H1 (cell line): ENCODE data around the gene LDLRAD4. TPM values are rescaled to one million over a fixed set of nuclear protein-coding genes. Genes with fewer than 3 reads are reported as not detected.

Experiments
- CTCF ChIA-PET: fragments of 300-600 bp; sonication (Branson Sonifier 250); formaldehyde crosslinking; loops from one replicate; lab custom pipeline; 2021; ENCODE audit not compliant: partially characterized antibody; lab: Charles Lee
- POLR2A ChIA-PET: fragments of 300-600 bp; sonication (Branson Sonifier 250); formaldehyde crosslinking; loops from one replicate; lab custom pipeline; 2021; ENCODE audit warnings: inconsistent platforms; ENCODE audit not compliant: partially characterized antibody; lab: Charles Lee
- DNase-seq, 2 experiments: peaks; one replicate each; pipeline versions ENCODE4 v3.0.0 to v3.0.0-alpha.2; 2010 to 2022; ENCODE audit warnings: low spot score in 2 of 2, low read depth in 1 of 2, mixed read lengths in 1 of 2
- FAIRE-seq: peaks from 2 replicates; lab custom pipeline; 2011; peaks lifted over from hg19 to GRCh38; lab: Jason Lieb, UNC
- H2AFZ ChIP-seq: 2 replicates; pipeline ENCODE4 v1.8.1; 2012; ENCODE audit warnings: low read length, inconsistent platforms
- H2AK5ac ChIP-seq: 2 replicates; pipeline ENCODE4 v1.6.1; 2013; ENCODE audit warnings: low read depth, low read length
- H2BK120ac ChIP-seq: replicated peaks from 2 replicates; pipeline ENCODE3; 2013; ENCODE audit warnings: low read depth, low read length, inconsistent platforms
- H2BK12ac ChIP-seq: 2 replicates; pipeline ENCODE4 v1.6.1; 2013; ENCODE audit warnings: low read depth, low read length
- H2BK15ac ChIP-seq: 2 replicates; pipeline ENCODE4 v1.6.1; 2013; ENCODE audit warnings: low read length
- H2BK20ac ChIP-seq: 2 replicates; pipeline ENCODE4 v1.6.1; 2013; ENCODE audit warnings: low read length
- H2BK5ac ChIP-seq: 2 replicates; pipeline ENCODE4 v1.6.1; 2013; ENCODE audit warnings: low read depth, low read length
- H3K14ac ChIP-seq: 2 replicates; pipeline ENCODE4 v1.6.1; 2013; ENCODE audit warnings: inconsistent platforms; ENCODE audit not compliant: insufficient read length
- H3K18ac ChIP-seq: 2 replicates; pipeline ENCODE4 v1.6.1; 2013; ENCODE audit warnings: low read length; ENCODE audit errors: extremely low read depth
- H3K23ac ChIP-seq: 2 replicates; pipeline ENCODE4 v1.6.1; 2013; ENCODE audit warnings: inconsistent platforms; ENCODE audit not compliant: insufficient read length
- H3K23me2 ChIP-seq: 2 replicates; pipeline ENCODE4 v1.6.1; 2013; ENCODE audit warnings: low read depth, low read length
- H3K27ac ChIP-seq: 2 replicates; pipeline ENCODE4 v1.6.1; 2011; ENCODE audit warnings: low read depth, low read length, inconsistent platforms
- H3K27me3 ChIP-seq, 4 experiments: replicated peaks in 1 of 4; 1 replicate in 1 of 4; 2 replicates in 3 of 4; pipeline versions ENCODE4 v1.6.1 to v1.8.1; 2011 to 2013; ENCODE audit warnings: low read length in 3 of 4, mild to moderate bottlenecking in 3 of 4, inconsistent platforms in 2 of 4, mixed read lengths in 2 of 4, moderate library complexity in 1 of 4; ENCODE audit not compliant: control insufficient read depth in 3 of 4, insufficient read depth in 3 of 4; ENCODE audit errors: extremely low read depth in 1 of 4
- H3K36me3 ChIP-seq, 4 experiments: 2 replicates each; pipeline versions ENCODE4 v1.6.1 to v1.8.1; 2011 to 2013; ENCODE audit warnings: mild to moderate bottlenecking in 4 of 4, low read length in 3 of 4, moderate library complexity in 2 of 4, control low read depth in 1 of 4, inconsistent platforms in 1 of 4; ENCODE audit not compliant: insufficient read depth in 4 of 4, control insufficient read depth in 2 of 4
- H3K4ac ChIP-seq: replicated peaks from 2 replicates; pipeline ENCODE3; 2013; ENCODE audit warnings: low read length, low read depth, mixed read lengths, inconsistent platforms; ENCODE audit not compliant: insufficient read length
- H3K4me1 ChIP-seq, 4 experiments: replicated peaks in 1 of 4; 1 replicate in 1 of 4; 2 replicates in 3 of 4; pipeline versions ENCODE4 v1.6.1 to v1.8.1; 2011 to 2013; ENCODE audit warnings: low read length in 3 of 4, inconsistent platforms in 2 of 4, mixed read lengths in 1 of 4; ENCODE audit not compliant: insufficient read depth in 4 of 4, control insufficient read depth in 3 of 4
- H3K4me2 ChIP-seq, 2 experiments: 2 replicates each; pipeline versions ENCODE4 v1.6.1 to v1.8.1; 2011 to 2013; ENCODE audit warnings: low read depth in 2 of 2, low read length in 2 of 2, control low read depth in 1 of 2, inconsistent platforms in 1 of 2, mild to moderate bottlenecking in 1 of 2; ENCODE audit not compliant: insufficient read depth in 1 of 2
- H3K4me3 ChIP-seq, 4 experiments: fragments of 200-600, 300-600 bp in 1 of 4; sonication (generic), shearing (Covaris generic), sonication (Bioruptor Twin) in 1 of 4; 2 replicates each; pipeline versions ENCODE4 v1.5.1 to v1.8.1; 2011 to 2016; ENCODE audit warnings: low read length in 4 of 4, low read depth in 3 of 4, control low read depth in 2 of 4, inconsistent platforms in 2 of 4, mild to moderate bottlenecking in 2 of 4, mixed read lengths in 1 of 4, moderate library complexity in 1 of 4; ENCODE audit not compliant: insufficient read depth in 2 of 4; ENCODE audit errors: extremely low read depth in 1 of 4
- H3K56ac ChIP-seq: replicated peaks from 2 replicates; pipeline ENCODE3; 2013; ENCODE audit warnings: low read depth, mild to moderate bottlenecking, mixed read lengths, low read length, inconsistent platforms; ENCODE audit not compliant: insufficient read length
- H3K79me1 ChIP-seq: 2 replicates; pipeline ENCODE4 v1.6.1; 2013; ENCODE audit warnings: low read depth, low read length, control low read depth
- H3K79me2 ChIP-seq, 2 experiments: 2 replicates each; pipeline versions ENCODE4 v1.6.1 to v1.8.1; 2012 to 2013; ENCODE audit warnings: low read length in 2 of 2, mild to moderate bottlenecking in 2 of 2, inconsistent platforms in 1 of 2; ENCODE audit not compliant: insufficient read depth in 2 of 2, control insufficient read depth in 1 of 2
- H3K9ac ChIP-seq, 4 experiments: replicated peaks in 1 of 4; 1 replicate in 1 of 4; 2 replicates in 3 of 4; pipeline versions ENCODE4 v1.6.1 to v1.8.1; 2011 to 2013; ENCODE audit warnings: low read depth in 3 of 4, low read length in 3 of 4, control low read depth in 2 of 4, mild to moderate bottlenecking in 2 of 4, moderate library complexity in 2 of 4, inconsistent platforms in 1 of 4; ENCODE audit errors: extremely low read depth in 1 of 4
- H3K9me3 ChIP-seq, 2 experiments: 2 replicates each; pipeline versions ENCODE4 v1.6.1 to v1.8.1; 2012 to 2013; ENCODE audit warnings: mild to moderate bottlenecking in 2 of 2, moderate library complexity in 2 of 2, control low read depth in 1 of 2, inconsistent platforms in 1 of 2, low read depth in 1 of 2, low read length in 1 of 2, mixed read lengths in 1 of 2; ENCODE audit not compliant: insufficient read depth in 2 of 2
- H4K20me1 ChIP-seq, 2 experiments: replicated peaks in 1 of 2; 2 replicates each; pipeline versions ENCODE3 to v1.8.1; 2011 to 2013; ENCODE audit warnings: inconsistent platforms in 2 of 2, low read length in 2 of 2, mild to moderate bottlenecking in 1 of 2; ENCODE audit not compliant: insufficient read depth in 2 of 2, control insufficient read depth in 1 of 2
- H4K5ac ChIP-seq: 2 replicates; pipeline ENCODE4 v1.6.1; 2013; ENCODE audit warnings: low read length, low read depth, mixed read lengths, inconsistent platforms; ENCODE audit not compliant: insufficient read length
- H4K8ac ChIP-seq: 2 replicates; pipeline ENCODE4 v1.8.0; 2013; ENCODE audit warnings: mild to moderate bottlenecking, moderate library complexity, low read length, inconsistent platforms; ENCODE audit not compliant: insufficient read depth; ENCODE audit errors: extremely low read depth
- H4K91ac ChIP-seq: replicated peaks from 2 replicates; pipeline ENCODE3; 2013; ENCODE audit warnings: low read length, mixed read lengths, inconsistent platforms; ENCODE audit not compliant: insufficient read length
- BCL11A ChIP-seq, 2 experiments: IDR thresholded peaks; one replicate each; pipeline ENCODE4 v1.6.1; 2011; ENCODE audit warnings: low read depth in 2 of 2, low read length in 2 of 2, mild to moderate bottlenecking in 2 of 2
- EZH2 ChIP-seq: fragments of 200-600 bp; sonication (generic); IDR thresholded peaks from 2 replicates; pipeline ENCODE4 v1.7.1; 2012; ENCODE audit warnings: low read depth, mild to moderate bottlenecking, moderate library complexity, low read length, inconsistent platforms; ENCODE audit not compliant: severe bottlenecking
- GABPA ChIP-seq: IDR thresholded peaks from 2 replicates; pipeline ENCODE4 v1.6.1; 2011; ENCODE audit warnings: mild to moderate bottlenecking, low read length, moderate library complexity, borderline replicate concordance; ENCODE audit not compliant: insufficient read depth
- GTF2F1 ChIP-seq: IDR thresholded peaks from 2 replicates; pipeline ENCODE4 v1.6.1; 2012; ENCODE audit warnings: low read depth, low read length, improper control_type of control experiment, borderline replicate concordance
- HDAC6 ChIP-seq: IDR thresholded peaks from one replicate; pipeline ENCODE4 v1.7.1; 2012; ENCODE audit warnings: low read depth, mild to moderate bottlenecking, inconsistent platforms, low read length, moderate library complexity
- JUN ChIP-seq: IDR thresholded peaks from 2 replicates; pipeline ENCODE4 v1.6.1; 2011; ENCODE audit warnings: low read depth, mild to moderate bottlenecking, improper control_type of control experiment, low read length
- JUND ChIP-seq: IDR thresholded peaks from 2 replicates; pipeline ENCODE4 v1.6.1; 2011; ENCODE audit warnings: mild to moderate bottlenecking, improper control_type of control experiment, low read length
- KDM1A ChIP-seq: fragments of 200-600, 300-600 bp; sonication (generic); IDR thresholded peaks from 2 replicates; pipeline ENCODE4 v1.7.1; 2016; ENCODE audit warnings: mild to moderate bottlenecking, low read length, borderline replicate concordance
- POLR2A ChIP-seq, 2 experiments: IDR thresholded peaks; 1 replicate in 1 of 2; 2 replicates in 1 of 2; pipeline ENCODE4 v1.6.1; 2011; ENCODE audit warnings: low read depth in 2 of 2, low read length in 2 of 2, mild to moderate bottlenecking in 2 of 2; ENCODE audit errors: control extremely low read depth in 1 of 2
- RAD21 ChIP-seq, 2 experiments: IDR thresholded peaks in 1 of 2; conservative IDR thresholded peaks in 1 of 2; 2 replicates each; pipeline ENCODE4 v1.6.1; 2011; ENCODE audit warnings: low read depth in 2 of 2, low read length in 2 of 2, improper control_type of control experiment in 1 of 2, inconsistent platforms in 1 of 2, mild to moderate bottlenecking in 1 of 2, moderate library complexity in 1 of 2
- SIRT6 ChIP-seq: IDR thresholded peaks from one replicate; pipeline ENCODE4 v1.7.1; 2012; ENCODE audit warnings: low read length, inconsistent platforms
- SP4 ChIP-seq: IDR thresholded peaks from 2 replicates; pipeline ENCODE4 v1.6.1; 2012; ENCODE audit warnings: low read length, inconsistent platforms
- TAF7 ChIP-seq: optimal IDR thresholded peaks from 2 replicates; pipeline ENCODE3; 2011; ENCODE audit warnings: low read depth, mild to moderate bottlenecking, inconsistent platforms, low read length, moderate library complexity, borderline replicate concordance
- TBP ChIP-seq: IDR thresholded peaks from 2 replicates; pipeline ENCODE4 v1.6.1; 2011; ENCODE audit warnings: low read depth, low read length, improper control_type of control experiment
- TCF12 ChIP-seq: IDR thresholded peaks from 2 replicates; pipeline ENCODE4 v1.6.1; 2011; ENCODE audit warnings: low read depth, mild to moderate bottlenecking, low read length
- TEAD4 ChIP-seq: IDR thresholded peaks from 2 replicates; pipeline ENCODE4 v1.6.1; 2012; ENCODE audit warnings: low read depth, low read length, inconsistent platforms, mixed read lengths
- WGBS, 2 experiments: shearing (Covaris generic) in 1 of 2; methylation state at CpG; one replicate each; pipeline versions ENCODE4 v1.1.6 to v1.1.7; 2013 to 2015; ENCODE audit warnings: low lambda C conversion rate in 2 of 2, mixed read lengths in 2 of 2, inconsistent platforms in 1 of 2, low coverage in 1 of 2, missing lambda C conversion rate in 1 of 2; ENCODE audit not compliant: insufficient replicate concordance in 2 of 2, insufficient coverage in 1 of 2, insufficient read length in 1 of 2; ENCODE audit errors: extremely low coverage in 1 of 2, missing lambda C conversion rate in 1 of 2; 5-methylcytosine and 5-hydroxymethylcytosine counted together
- polyA plus RNA-seq, 7 experiments: library from polyadenylated mRNA; depleted of rRNA in 3 of 7; stranded (reverse) in 5 of 7; unstranded in 2 of 7; fragments of >200 nt in 5 of 7; fragments of 200-250 nt in 2 of 7; gene quantifications; 1 replicate in 5 of 7; 2 replicates in 1 of 7; 4 replicates in 1 of 7; pipeline versions ENCODE4 v1.2.1 to v1.2.3, GENCODE V29; 2011 to 2013; ENCODE audit warnings: missing spikeins in 2 of 7, mixed read lengths in 2 of 7
- total RNA-seq: library from RNA; stranded (reverse); fragmentation: NEBNext Ultra II Directional; extraction: Animal tissue kit (Norgen Biotek cat#: 25700); gene quantifications from 2 replicates; pipeline ENCODE4 v1.2.1, GENCODE V29; 2021

Gene LDLRAD4
- total and polyA plus RNA-seq, 2 of the 8 experiments (the other 6 are each of a cell fraction or from before 2014, with no cell fraction given) = 0.77 to 1.4 TPM

GRCh38 chr18:13207294-13207693, 11.3 kb upstream of the LDLRAD4 start:
- no peak overlapping the region for H2BK20ac ChIP-seq
- H3K27ac ChIP-seq = no peak overlapping the region
- H3K4me3 ChIP-seq = no peak overlapping the region
- H3K9ac ChIP-seq = no peak overlapping the region
- 93% methylated on average over 6 of the region's 6 CpGs; no CpG with 5 or more reads in 1 of the 2 experiments for WGBS, 2 experiments
- H3K4me1 ChIP-seq = no peaks in the 10 kb centered on the region
- DNase-seq = no peak
- H4K20me1 ChIP-seq = no peaks in the 10 kb centered on the region
- H3K4ac ChIP-seq = no peak overlapping the region
- no peaks in the 10 kb centered on the region for H3K9me3 ChIP-seq
- no peak overlapping the region for H3K14ac ChIP-seq
- no peak overlapping the region for H4K91ac ChIP-seq
- H2BK5ac ChIP-seq = no peak overlapping the region
- no peaks in the 10 kb centered on the region for H3K27me3 ChIP-seq
- no peaks in the 10 kb centered on the region; a peak in 1 of 8 replicates for H3K36me3 ChIP-seq
- H4K8ac ChIP-seq = no peak overlapping the region
- no peak overlapping the region for H4K5ac ChIP-seq
- ChIA-PET CTCF (interaction anchor here (1.3 to 1.5 kb wide), 2 partner anchors 9 to 12 kb away, joined by 4 to 5 read pairs; no protein-coding TSS in a partner anchor), POLR2A (no interaction called here)
- H3K23ac ChIP-seq = no peak overlapping the region
- no peak overlapping the region for H2BK15ac ChIP-seq
- no peak overlapping the region for H2AK5ac ChIP-seq
- no peaks in the 10 kb centered on the region for H3K23me2 ChIP-seq
- H3K18ac ChIP-seq = no peak overlapping the region
- no peaks in the 10 kb centered on the region for H3K79me1 ChIP-seq
- no peak overlapping the region for H2BK120ac ChIP-seq
- FAIRE-seq = no peak
- H2BK12ac ChIP-seq = no peak overlapping the region
- no peak overlapping the region for H3K4me2 ChIP-seq
- no peaks in the 10 kb centered on the region for H3K79me2 ChIP-seq
- H3K56ac ChIP-seq = no peak overlapping the region
- no peak overlapping the region for H2AFZ ChIP-seq
- TF ChIP-seq JUND = no peak
- no peak for TF ChIP-seq TCF12
- no peak for TF ChIP-seq HDAC6
- TF ChIP-seq TAF7 = no peak
- TF ChIP-seq RAD21 (IDR thresholded peaks at IDR 0.05 in 1 of 2, conservative IDR thresholded peaks at IDR 0.05 in 1 of 2; ENCODE audit: low read depth in 2 of 2, low read length in 2 of 2) = no peak
- TF ChIP-seq TEAD4 = no peak
- TF ChIP-seq KDM1A = no peak
- no peak for TF ChIP-seq SP4
- no peak for TF ChIP-seq TBP
- TF ChIP-seq GABPA = no peak
- no peak for TF ChIP-seq SIRT6
- TF ChIP-seq BCL11A (IDR thresholded peaks at IDR 0.05; ENCODE audit: low read depth in 2 of 2, low read length in 2 of 2) = no peak
- no peak for TF ChIP-seq EZH2
- no peak for TF ChIP-seq GTF2F1
- no peak for TF ChIP-seq JUN
- TF ChIP-seq POLR2A (IDR thresholded peaks at IDR 0.05; ENCODE audit: control extremely low read depth in 1 of 2, low read depth in 2 of 2, low read length in 2 of 2) = no peak
